Cortex of kidney (tissue), 1 donor: ENCODE measurements around the gene SATB2.

Source experiments
- DNase-seq: peaks from one replicate; lab custom pipeline; 2025; lab: John Stamatoyannopoulos, UW

Gene SATB2

DNA sequence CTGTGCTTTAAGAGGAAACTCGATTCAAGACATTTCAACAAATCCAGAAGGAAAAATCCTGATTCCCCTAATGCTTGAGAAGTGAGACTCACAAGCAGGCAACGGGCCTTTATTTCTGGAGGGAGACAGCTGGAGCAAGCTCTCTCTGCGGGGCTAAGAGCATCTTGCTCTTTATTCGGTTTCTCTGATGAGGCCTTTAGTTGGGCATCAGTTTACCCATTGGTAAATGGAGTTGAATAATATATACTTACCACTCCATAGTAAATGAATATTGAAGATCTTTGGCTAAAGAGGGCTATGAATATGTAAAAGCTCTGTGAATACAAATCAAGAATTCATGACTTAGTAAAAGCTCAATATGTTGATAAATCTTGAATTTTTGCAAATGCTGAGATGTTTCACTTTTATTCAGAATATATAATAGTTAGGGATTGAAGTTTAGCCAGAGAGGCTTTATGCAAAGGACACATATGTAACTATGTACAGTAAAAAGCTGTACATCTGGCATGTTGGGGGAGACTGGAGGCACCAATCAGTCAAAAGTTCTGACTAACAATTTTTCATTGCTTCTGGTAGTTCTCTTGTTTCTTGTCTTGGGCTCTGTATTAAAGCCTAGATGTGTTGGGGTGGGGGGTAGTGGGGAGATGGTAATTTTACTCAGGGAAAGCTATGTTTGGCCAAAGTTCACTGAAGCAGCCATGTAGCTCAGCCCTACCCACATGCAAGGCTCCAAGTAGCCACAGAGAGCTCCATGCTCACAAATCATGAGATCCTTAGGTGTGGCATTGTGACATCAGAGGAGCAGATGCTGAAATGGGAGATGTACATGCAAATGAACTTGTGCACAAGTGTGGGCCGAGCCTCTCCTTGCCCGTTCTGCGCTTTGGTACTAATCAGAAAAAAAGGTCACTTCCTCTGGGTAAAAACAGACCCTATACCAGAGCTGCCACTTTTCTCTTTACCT lies 200.2 kb downstream of the SATB2 start:
- no peak for DNase-seq

DNA sequence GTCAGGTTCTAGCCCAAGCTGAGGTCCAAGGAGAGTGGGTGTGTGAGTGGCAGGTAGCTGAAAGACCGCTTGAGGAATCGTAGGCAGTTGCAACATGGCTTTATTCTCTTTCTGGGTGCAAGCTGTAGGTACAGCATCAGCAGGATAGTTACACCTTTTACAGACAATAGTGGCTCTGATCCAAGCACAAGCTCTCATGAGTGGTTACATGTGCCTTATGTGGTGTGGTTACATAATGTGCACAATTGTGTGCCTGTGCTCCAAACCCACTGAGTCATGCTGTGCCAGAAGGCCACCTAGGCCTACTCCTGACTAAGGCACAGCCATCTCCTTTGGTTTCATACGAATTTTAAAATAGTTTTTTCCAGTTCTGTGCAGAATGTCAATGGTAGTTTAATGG lies 227.6 kb downstream of the SATB2 start:
- DNase-seq: no peak

DNA sequence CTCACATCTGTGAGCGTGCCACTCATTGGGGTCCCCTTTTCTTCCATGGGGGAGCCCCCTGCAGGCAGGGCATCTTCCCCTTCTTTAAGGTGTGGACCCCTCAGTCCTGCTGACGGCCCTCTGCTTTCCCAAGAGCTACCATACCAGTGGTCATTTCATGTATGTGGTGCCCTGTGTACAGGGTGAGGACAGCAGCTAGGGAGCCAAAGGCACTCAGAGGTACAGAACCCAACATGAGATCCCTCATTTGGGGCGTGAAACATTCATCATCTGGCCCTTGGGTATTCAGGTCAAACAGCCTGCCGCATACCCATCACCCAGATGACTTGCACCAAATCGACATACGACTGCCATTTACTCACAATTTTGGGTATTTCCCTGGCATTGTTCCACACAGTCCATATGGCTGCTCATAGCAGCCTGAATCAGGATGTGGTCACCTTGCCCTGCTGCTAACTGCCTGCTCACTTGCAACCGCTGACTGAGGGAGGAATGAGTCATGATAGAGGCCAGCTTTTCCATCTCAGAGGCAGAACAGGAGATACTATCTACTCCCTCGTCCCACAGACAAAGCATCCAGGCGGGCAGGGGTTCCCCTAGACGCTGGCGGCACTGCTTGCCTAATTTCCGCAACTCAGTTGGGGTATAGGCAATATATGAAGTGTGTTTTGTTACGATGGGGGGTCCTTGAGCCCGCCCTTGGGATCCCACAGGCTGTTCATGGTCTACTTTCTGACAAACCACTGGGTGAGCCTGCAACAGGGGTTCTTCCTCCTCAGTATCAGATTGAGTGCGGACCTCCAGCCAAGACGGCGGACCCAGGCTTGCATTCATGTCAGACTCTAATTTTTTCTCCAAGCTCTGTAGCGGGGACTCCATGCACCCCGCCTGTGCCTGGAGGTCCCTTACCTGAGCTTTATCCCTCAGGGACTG lies 228.6 kb downstream of the SATB2 start:
- DNase-seq: no peak

DNA sequence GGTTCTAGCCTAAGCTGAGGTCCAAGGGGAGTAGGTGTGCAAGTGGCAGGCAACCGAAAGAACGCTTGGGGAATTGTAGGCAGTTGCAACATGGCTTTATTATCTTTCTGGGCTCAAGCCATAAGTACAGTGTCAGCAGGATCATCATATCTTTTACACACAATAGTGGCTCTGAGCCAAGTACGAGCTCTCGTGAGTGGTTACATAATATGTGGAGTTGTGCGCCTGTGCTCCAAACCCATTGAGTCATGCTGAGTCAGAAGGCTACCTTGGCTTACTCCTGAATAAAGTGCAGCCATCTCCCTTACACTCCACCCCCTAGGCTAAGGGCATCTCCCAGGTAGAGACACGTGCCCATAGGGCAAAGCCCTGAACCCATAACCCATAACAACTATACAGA lies 233.9 kb downstream of the SATB2 start:
- DNase-seq: no peak

DNA sequence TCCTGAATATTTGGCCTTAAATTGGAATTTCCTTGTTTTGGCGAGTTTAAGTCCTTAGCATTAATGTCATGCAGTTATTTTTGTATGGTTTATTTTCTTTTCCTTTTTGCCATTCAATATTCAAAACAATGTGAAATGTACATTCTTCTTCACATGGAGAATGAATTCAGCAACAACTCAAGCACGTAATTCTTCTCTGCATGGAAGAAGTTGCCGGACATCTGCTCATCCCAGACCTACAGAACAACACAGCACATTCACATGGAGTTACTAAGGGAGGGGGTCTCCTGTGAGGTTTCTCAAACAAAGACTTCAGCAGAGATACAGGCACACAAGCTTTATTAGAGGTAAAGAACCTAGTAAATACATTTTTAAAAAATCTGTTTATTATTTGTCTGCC lies 236.8 kb downstream of the SATB2 start:
- DNase-seq: no peak

DNA sequence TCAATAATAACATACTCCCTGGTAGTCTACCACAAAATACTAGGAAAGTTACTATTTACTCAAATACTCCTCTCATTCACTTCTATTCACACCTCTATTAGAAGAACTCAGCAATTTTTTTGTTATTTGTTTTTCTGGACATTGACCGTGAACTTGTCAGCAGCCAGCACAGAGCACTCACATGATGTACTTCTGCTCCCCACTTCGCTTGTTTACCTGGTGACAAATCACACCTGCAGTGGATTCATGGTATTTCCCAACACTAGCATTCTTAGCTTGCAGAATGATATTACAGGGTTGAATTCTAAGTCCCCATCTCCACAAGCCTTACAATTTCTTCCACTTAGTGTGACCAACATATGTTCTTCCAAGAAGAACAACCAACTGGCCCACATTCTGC lies 238.2 kb downstream of the SATB2 start:
- DNase-seq: no peak
